A549 treated with ZK216348 at 1 μM for 4 hours (cell line): Measurements from ENCODE around the gene ANKS4B. TPM values are rescaled to one million over a fixed set of nuclear protein-coding genes. Genes with fewer than 3 reads are reported as not detected.

Experiments used
- total RNA-seq: library from RNA; stranded (reverse); fragments of 200-300 nt; extraction: Qiagen RNA extraction; gene quantifications from 5 replicates; pipeline ENCODE4 v1.2.3, GENCODE V29; 2022; ENCODE audit warnings: low read depth

The ANKS4B gene, protein sequence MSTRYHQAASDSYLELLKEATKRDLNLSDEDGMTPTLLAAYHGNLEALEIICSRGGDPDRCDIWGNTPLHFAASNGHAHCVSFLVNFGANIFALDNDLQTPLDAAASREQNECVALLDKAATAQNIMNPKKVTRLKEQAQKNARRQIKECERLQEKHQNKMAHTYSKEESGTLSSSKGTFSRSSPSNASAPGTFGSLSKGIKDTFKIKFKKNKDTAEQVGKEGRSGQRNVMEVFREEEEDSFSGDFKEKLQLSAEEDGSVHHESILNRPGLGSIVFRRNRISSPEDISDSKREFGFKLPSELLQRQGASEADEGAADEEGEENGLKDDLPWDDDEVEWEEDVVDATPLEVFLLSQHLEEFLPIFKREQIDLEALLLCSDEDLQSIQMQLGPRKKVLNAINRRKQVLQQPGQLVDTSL
- total RNA-seq = 0.07 to 0.08 TPM (median 0.08 TPM) in 4 of 5 replicates, not detected in the other

GRCh38 chr16:21233521-21234150, at the start of gene ANKS4B:
Gene ANKS4B, plus strand, starts transcription at chr16:21233699. Its CDS starts 39 bp downstream, at chr16:21233738.

DNA sequence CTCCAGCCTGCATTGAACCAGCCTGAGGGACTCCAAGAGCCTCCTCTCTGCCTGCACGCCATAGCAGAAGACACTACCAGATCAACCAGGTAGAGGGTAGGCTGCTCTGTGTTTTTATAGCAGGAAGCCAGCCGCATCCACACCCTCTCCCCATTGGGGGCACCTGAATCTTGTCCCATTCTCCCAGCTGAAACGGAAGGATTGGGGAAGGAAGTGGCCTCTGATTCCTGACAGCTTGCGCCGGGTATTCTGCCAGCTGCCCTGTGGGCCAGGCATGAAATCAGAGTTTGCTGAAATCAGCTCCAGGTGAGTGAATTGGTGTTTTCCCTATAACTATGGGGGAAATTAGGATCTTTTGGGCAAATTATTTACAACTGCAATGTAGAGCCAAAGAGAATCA, 22.0 kb upstream of the ANKS4B start, which contains the start of gene ZP2:
ZP2 (minus strand) TSS at position 89 of the 400 bp plus-strand sequence; CDS start at position 62, 27 bp downstream.

GRCh38 chr16:21277927-21278706, 44.6 kb downstream of the ANKS4B start, which contains the start of gene CRYM:
Gene CRYM, minus strand, starts transcription at chr16:21278290. Its CDS starts 39 bp downstream, at chr16:21278251.

Other genes starting within 250 kb of the ANKS4B start
- 0.05 to 0.20 TPM (median 0.19 TPM) in 5 replicates for gene DNAH3, start 82.9 kb upstream of the ANKS4B start, total RNA-seq
- gene LDAF1, start 75.0 kb upstream of the ANKS4B start, total RNA-seq = 17.1 to 21.0 TPM (median 17.8 TPM) in 5 replicates
- not detected in 5 replicates for gene ZP2, start 22.1 kb upstream of the ANKS4B start, total RNA-seq
- 1.5 to 2.3 TPM (median 1.6 TPM) in 5 replicates for gene CRYM, start 44.6 kb downstream of the ANKS4B start, total RNA-seq